ENCODE measurements around the gene NBDY.

Gene NBDY

GRCh38 chrX:56782352-56782751 lies 53.3 kb downstream of the NBDY start:
- no peak overlapping the region for H3K4me3 ChIP-seq (ENCODE audit: low read depth, low read length)
- H3K36me3 ChIP-seq = no peaks in the 10 kb centered on the region
- H3K9me3 ChIP-seq = no peaks in the 10 kb centered on the region
- no peaks in the 10 kb centered on the region for H3K4me1 ChIP-seq
- no peak for DNase-seq
- H3K27me3 ChIP-seq = no peaks in the 10 kb centered on the region
- TF ChIP-seq CTCF (IDR thresholded peaks at IDR 0.05; ENCODE audit: low read depth, low read length) = no peak

DNA sequence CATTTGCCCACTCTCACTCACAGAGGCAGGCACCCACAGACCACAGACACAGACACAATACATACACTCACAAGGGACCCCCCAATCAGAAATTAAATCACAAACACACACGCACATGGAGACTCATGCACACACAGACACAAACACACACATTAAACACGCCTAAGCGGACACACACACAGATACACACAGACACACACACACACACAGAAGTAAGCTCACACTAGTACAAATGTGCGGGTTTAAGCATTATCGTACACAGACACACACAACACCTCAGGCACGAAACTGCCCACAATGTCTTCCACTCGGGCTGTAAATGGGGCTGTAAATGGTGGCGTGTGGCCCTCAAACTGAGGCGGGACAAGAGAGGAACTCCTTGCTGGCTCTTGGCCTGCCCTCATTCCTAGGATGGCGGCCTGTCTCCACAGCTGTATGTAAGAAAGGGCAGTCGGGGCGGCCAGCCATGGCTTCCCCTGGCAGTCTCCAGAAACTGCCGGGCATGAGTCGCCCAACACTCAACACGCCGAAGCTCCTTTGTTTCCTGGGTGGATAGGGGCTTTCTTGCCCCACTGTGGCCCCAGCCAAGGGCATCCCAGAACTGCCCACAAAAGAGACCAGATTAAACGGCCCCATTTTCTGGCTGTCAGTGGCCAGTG lies 53.9 kb downstream of the NBDY start:
- no peak for TF ChIP-seq CTCF (IDR thresholded peaks at IDR 0.05; ENCODE audit: low read depth, low read length)
- H3K4me3 ChIP-seq (ENCODE audit: low read depth, low read length) = no peak overlapping the region
- DNase-seq = no peak
- H3K4me1 ChIP-seq = no peaks in the 10 kb centered on the region
- no peaks in the 10 kb centered on the region for H3K36me3 ChIP-seq
- H3K27me3 ChIP-seq = no peaks in the 10 kb centered on the region
- H3K9me3 ChIP-seq = no peaks in the 10 kb centered on the region

DNA sequence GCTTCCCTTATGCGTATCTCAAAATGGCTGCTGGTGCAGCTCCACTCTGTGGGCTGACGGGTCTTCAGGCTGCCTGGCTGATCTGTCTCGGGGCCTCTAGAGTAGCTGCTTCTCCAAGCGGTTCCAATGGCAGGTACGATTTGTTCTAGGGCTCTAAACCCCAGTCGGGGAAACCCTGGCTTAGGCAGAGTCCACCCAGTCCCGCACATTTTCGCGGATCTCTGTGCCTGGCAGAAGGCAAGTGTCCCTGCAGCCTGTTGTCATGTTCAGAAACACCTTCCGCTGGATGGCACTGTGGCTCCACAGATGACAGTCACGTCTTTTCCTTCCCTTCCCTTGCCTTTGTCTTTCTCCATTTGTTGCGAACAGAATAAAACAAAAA lies 54.4 kb downstream of the NBDY start:
- Histone ChIP-seq H3K36me3 (no peaks in the 10 kb centered on the region), H3K4me3 (ENCODE audit: low read depth, low read length) (no peak overlapping the region), H3K4me1 (no peaks in the 10 kb centered on the region), H3K27me3 (no peaks in the 10 kb centered on the region), H3K9me3 (no peaks in the 10 kb centered on the region)
- no peak for TF ChIP-seq CTCF (IDR thresholded peaks at IDR 0.05; ENCODE audit: low read depth, low read length)
- no peak for DNase-seq

DNA sequence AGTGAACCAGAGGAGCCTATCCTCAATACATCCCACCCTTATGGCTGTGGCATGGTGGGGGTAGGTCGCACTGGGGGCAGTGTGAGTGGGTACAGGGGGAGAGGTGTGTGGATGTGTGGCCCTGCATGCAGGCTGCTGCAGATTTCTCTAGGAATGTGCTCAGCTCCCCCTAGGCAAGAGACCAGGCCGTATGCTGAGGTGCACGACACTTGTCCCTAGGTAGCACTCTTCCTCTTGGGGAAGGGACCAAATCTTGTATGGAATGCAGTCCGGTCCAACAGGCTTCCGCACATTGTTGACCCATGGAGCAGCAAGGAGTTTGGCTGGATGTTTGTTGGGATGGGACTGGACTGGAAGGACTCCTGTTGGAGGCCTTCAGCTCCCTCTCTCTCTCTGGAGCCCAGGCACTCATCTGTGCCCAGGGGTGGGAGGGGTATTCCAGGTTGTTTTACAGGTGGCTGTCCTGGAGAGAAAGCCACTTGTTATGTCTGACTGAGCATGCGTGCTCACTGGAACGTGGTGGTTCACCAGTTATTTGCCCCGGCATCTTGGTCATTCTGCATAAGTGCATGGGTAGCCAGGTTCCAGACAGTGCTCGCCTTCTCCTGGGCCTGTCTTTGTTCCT lies 55.1 kb downstream of the NBDY start:
- no peaks in the 10 kb centered on the region for H3K27me3 ChIP-seq
- no peak for DNase-seq
- TF ChIP-seq CTCF (IDR thresholded peaks at IDR 0.05; ENCODE audit: low read depth, low read length) = no peak
- no peaks in the 10 kb centered on the region for H3K36me3 ChIP-seq
- no peaks in the 10 kb centered on the region for H3K4me1 ChIP-seq
- no peaks in the 10 kb centered on the region for H3K9me3 ChIP-seq
- H3K4me3 ChIP-seq (ENCODE audit: low read depth, low read length) = no peak overlapping the region

DNA sequence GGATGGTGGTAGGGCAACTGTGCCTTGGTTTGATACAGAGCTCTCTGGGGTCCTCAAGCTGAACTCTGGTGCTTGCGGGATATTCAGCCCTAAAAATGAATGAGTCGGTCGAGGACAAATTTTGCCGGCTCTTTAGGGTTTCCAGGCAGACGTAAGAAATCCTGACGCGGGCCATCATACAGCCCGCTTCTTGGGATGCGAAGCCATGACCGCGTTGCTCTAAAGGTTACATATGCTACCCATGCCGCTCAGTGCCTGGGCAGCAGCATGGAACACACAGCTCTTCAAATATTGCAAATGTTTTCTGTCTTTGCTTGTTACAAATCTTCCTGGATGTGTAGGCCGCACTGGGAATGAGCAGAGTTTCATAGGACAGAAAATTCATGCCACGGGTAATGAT lies 55.6 kb downstream of the NBDY start:
- Histone ChIP-seq H3K27me3 (no peaks in the 10 kb centered on the region), H3K9me3 (no peaks in the 10 kb centered on the region), H3K36me3 (no peaks in the 10 kb centered on the region), H3K4me1 (no peaks in the 10 kb centered on the region), H3K4me3 (ENCODE audit: low read depth, low read length) (no peak overlapping the region)
- no peak for TF ChIP-seq CTCF (IDR thresholded peaks at IDR 0.05; ENCODE audit: low read depth, low read length)
- DNase-seq = no peak

GRCh38 chrX:56785442-56785841 lies 56.4 kb downstream of the NBDY start:
- no peak for TF ChIP-seq CTCF (IDR thresholded peaks at IDR 0.05; ENCODE audit: low read depth, low read length)
- Histone ChIP-seq H3K27me3 (no peaks in the 10 kb centered on the region), H3K4me3 (ENCODE audit: low read depth, low read length) (no peak overlapping the region), H3K9me3 (no peaks in the 10 kb centered on the region), H3K4me1 (no peaks in the 10 kb centered on the region), H3K36me3 (no peaks in the 10 kb centered on the region)
- DNase-seq = no peak

Measured in BE2C (cell line).